HL-60 (cell line): ENCODE data around the gene AGMAT.

Experiments used
- DNase-seq, 2 experiments: peaks; one replicate each; pipeline ENCODE4 v3.0.0-alpha.2; 2010 to 2020; ENCODE audit warnings: low read depth in 1 of 2, low spot score in 1 of 2
- H3K27ac ChIP-seq: fragments of 250-450 bp; sonication (Bioruptor Pico); replicated peaks from 2 replicates; pipeline ENCODE4 v1.5.1; 2020; ENCODE audit warnings: mild to moderate bottlenecking, moderate library complexity
- H3K27me3 ChIP-seq: fragments of 250-450 bp; sonication (Bioruptor Pico); 2 replicates; pipeline ENCODE4 v1.5.1; 2021; ENCODE audit warnings: mild to moderate bottlenecking, moderate library complexity; ENCODE audit not compliant: insufficient read depth, poor library complexity, severe bottlenecking
- H3K4me3 ChIP-seq: replicated peaks from 2 replicates; pipeline ENCODE4 v1.5.1; 2011; ENCODE audit warnings: mild to moderate bottlenecking, control low read depth, low read length; ENCODE audit not compliant: insufficient read depth
- GABPA ChIP-seq: IDR thresholded peaks from 2 replicates; pipeline ENCODE4 v1.6.1; 2012; ENCODE audit warnings: low read depth
- POLR2AphosphoS5 ChIP-seq: IDR thresholded peaks from 2 replicates; pipeline ENCODE4 v1.6.1; 2012; ENCODE audit warnings: low read depth
- SPI1 ChIP-seq: IDR thresholded peaks from 2 replicates; pipeline ENCODE4 v1.6.1; 2012; ENCODE audit warnings: low read depth, mild to moderate bottlenecking, borderline replicate concordance
- TF ChIP-seq, protein P1 (sequence below): IDR thresholded peaks from 2 replicates; pipeline ENCODE4 v1.6.1; 2012; ENCODE audit warnings: low read depth; ENCODE audit not compliant: insufficient replicate concordance
- TF ChIP-seq, protein P2 (sequence below): IDR thresholded peaks from one replicate; pipeline ENCODE4 v1.5.1; 2011; ENCODE audit warnings: low read length, control low read depth, inconsistent platforms; ENCODE audit not compliant: insufficient read depth

AGMAT gene

GRCh38 chr1:15524283-15525049 lies 60.4 kb downstream of the AGMAT start:
- TF ChIP-seq SPI1 (no peak), POLR2AphosphoS5 (no peak), GABPA (no peak)
- TF ChIP-seq, protein P1, sequence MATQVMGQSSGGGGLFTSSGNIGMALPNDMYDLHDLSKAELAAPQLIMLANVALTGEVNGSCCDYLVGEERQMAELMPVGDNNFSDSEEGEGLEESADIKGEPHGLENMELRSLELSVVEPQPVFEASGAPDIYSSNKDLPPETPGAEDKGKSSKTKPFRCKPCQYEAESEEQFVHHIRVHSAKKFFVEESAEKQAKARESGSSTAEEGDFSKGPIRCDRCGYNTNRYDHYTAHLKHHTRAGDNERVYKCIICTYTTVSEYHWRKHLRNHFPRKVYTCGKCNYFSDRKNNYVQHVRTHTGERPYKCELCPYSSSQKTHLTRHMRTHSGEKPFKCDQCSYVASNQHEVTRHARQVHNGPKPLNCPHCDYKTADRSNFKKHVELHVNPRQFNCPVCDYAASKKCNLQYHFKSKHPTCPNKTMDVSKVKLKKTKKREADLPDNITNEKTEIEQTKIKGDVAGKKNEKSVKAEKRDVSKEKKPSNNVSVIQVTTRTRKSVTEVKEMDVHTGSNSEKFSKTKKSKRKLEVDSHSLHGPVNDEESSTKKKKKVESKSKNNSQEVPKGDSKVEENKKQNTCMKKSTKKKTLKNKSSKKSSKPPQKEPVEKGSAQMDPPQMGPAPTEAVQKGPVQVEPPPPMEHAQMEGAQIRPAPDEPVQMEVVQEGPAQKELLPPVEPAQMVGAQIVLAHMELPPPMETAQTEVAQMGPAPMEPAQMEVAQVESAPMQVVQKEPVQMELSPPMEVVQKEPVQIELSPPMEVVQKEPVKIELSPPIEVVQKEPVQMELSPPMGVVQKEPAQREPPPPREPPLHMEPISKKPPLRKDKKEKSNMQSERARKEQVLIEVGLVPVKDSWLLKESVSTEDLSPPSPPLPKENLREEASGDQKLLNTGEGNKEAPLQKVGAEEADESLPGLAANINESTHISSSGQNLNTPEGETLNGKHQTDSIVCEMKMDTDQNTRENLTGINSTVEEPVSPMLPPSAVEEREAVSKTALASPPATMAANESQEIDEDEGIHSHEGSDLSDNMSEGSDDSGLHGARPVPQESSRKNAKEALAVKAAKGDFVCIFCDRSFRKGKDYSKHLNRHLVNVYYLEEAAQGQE: no peak
- TF ChIP-seq, protein P2, sequence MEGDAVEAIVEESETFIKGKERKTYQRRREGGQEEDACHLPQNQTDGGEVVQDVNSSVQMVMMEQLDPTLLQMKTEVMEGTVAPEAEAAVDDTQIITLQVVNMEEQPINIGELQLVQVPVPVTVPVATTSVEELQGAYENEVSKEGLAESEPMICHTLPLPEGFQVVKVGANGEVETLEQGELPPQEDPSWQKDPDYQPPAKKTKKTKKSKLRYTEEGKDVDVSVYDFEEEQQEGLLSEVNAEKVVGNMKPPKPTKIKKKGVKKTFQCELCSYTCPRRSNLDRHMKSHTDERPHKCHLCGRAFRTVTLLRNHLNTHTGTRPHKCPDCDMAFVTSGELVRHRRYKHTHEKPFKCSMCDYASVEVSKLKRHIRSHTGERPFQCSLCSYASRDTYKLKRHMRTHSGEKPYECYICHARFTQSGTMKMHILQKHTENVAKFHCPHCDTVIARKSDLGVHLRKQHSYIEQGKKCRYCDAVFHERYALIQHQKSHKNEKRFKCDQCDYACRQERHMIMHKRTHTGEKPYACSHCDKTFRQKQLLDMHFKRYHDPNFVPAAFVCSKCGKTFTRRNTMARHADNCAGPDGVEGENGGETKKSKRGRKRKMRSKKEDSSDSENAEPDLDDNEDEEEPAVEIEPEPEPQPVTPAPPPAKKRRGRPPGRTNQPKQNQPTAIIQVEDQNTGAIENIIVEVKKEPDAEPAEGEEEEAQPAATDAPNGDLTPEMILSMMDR: no peak
- peak overlapping the region; percentile 95 for H3K27ac ChIP-seq
- peak; percentile 90 to 99 for DNase-seq
- H3K4me3 ChIP-seq: peak overlapping the region; percentile 43
- H3K27me3 ChIP-seq: no peaks in the 10 kb centered on the region

GRCh38 chr1:15524021-15524282 lies 60.9 kb downstream of the AGMAT start, which contains the start of gene CASP9:
CASP9 (minus strand) TSS chr1:15524215; CDS start chr1:15524200, 15 bp downstream.
- TF ChIP-seq SPI1 (no peak), POLR2AphosphoS5 (peak; percentile 55; the same call in 1 of the 2 replicates), GABPA (no peak)
- TF ChIP-seq, protein P2: no peak
- TF ChIP-seq, protein P1: no peak
- Histone ChIP-seq H3K4me3 (peak within 1 kb of the TSS; percentile 43), H3K27me3 (no peaks in the 10 kb centered on the region), H3K27ac (peak within 1 kb of the TSS; percentile 95)
- no peak for DNase-seq

- peak overlapping the region; percentile 43 for H3K4me3 ChIP-seq
- peak overlapping the region; percentile 48 for H3K27ac ChIP-seq
- no peak for DNase-seq
- TF ChIP-seq, protein P1: no peak
- TF ChIP-seq POLR2AphosphoS5 (no peak), GABPA (no peak), SPI1 (no peak)
- TF ChIP-seq, protein P2: no peak
- H3K27me3 ChIP-seq: no peaks in the 10 kb centered on the region
These were observed 61.5 kb downstream of the AGMAT start for GRCh38 chr1:15523104-15524020.
